ENCODE measurements around the gene ERAP2.

The ERAP2 gene

GRCh38 chr5:96966801-96967200 lies 90.5 kb downstream of the ERAP2 start:
- no peak for DNase-seq

GRCh38 chr5:96967400-96967799 lies 91.1 kb downstream of the ERAP2 start:
- DNase-seq: no peak

- no peak for DNase-seq
Measured at GRCh38 chr5:96968074-96968473, 91.8 kb downstream of the ERAP2 start.

GRCh38 chr5:96968614-96969013 lies 92.3 kb downstream of the ERAP2 start:
- no peak for DNase-seq

Measured in activated T-cell treated with anti-CD3 and anti-CD28 coated beads, Interleukin-2, amount 50 U/mL, for 1 hour (primary cell).